A549 (cell line): Measurements from ENCODE around the gene PDE7B. TPM values are rescaled to one million over a fixed set of nuclear protein-coding genes. Genes with fewer than 3 reads are reported as not detected.

Experiments
- ATAC-seq, 2 experiments: fragments of 200-7000 bp in 1 of 2; fragments of >200 bp in 1 of 2; cut with Nextera tagmentation in 1 of 2; cut with Tn5 transposase in 1 of 2; 3 replicates each; pipeline versions ENCODE4 v1.8.0 to v1.9.1; 2018 to 2020; ENCODE audit warnings: mild to moderate bottlenecking in 1 of 2, moderate library complexity in 1 of 2
- CTCF ChIA-PET: fragments of 300-600 bp; sonication (Branson Sonifier 250); formaldehyde crosslinking; extraction: SDS; loops from one replicate; lab custom pipeline; 2021; ENCODE audit warnings: antibody characterized with exemption, inconsistent platforms; lab: Yijun Ruan, JAX
- POLR2A ChIA-PET: fragments of 350-600 bp; formaldehyde crosslinking; extraction: SDS; loops from one replicate; lab custom pipeline; 2021; ENCODE audit warnings: antibody characterized with exemption, inconsistent platforms; lab: Yijun Ruan, JAX
- DNase-seq, 2 experiments: peaks; one replicate each; pipeline versions ENCODE4 v3.0.0 to v3.0.0-alpha.2; 2011 to 2016; ENCODE audit warnings: low read depth in 1 of 2, low spot score in 1 of 2
- FAIRE-seq: peaks from 2 replicates; lab custom pipeline; 2011; peaks lifted over from hg19 to GRCh38; lab: Jason Lieb, UNC
- H3K27ac ChIP-seq, 2 experiments: fragments of >200 bp; sonication (Bioruptor Twin); formaldehyde crosslinking; 3 replicates each; pipeline ENCODE4 v1.5.1; 2016 to 2017
- H3K4me1 ChIP-seq: fragments of >200 bp; sonication (Bioruptor Twin); formaldehyde crosslinking; 3 replicates; pipeline ENCODE4 v1.6.1; 2016
- H3K4me2 ChIP-seq: fragments of >200 bp; sonication (Bioruptor Twin); formaldehyde crosslinking; 3 replicates; pipeline ENCODE4 v1.6.1; 2016
- H3K4me3 ChIP-seq: fragments of >200 bp; sonication (Bioruptor Twin); formaldehyde crosslinking; 3 replicates; pipeline ENCODE4 v1.5.1; 2016
- H3K9me3 ChIP-seq: fragments of >200 bp; sonication (Bioruptor Twin); formaldehyde crosslinking; 3 replicates; pipeline ENCODE4 v1.6.1; 2016
- ATOH8 ChIP-seq: fragments of 250-450 bp; sonication (Bioruptor Pico); IDR thresholded peaks from 2 replicates; pipeline ENCODE4 v1.5.0; 2020; ENCODE audit warnings: low read depth, mild to moderate bottlenecking, moderate library complexity
- BCL3 ChIP-seq: fragments of >200 bp; sonication (Bioruptor Twin); formaldehyde crosslinking; IDR thresholded peaks from 3 replicates; pipeline ENCODE4 v1.6.1; 2016
- CBX8 ChIP-seq: fragments of 200-600 bp; sonication (generic); IDR thresholded peaks from 2 replicates; pipeline ENCODE4 v1.6.1; 2016
- CHD2 ChIP-seq: fragments of 150-350 bp; IDR thresholded peaks from 2 replicates; pipeline ENCODE4 v1.6.1; 2014; ENCODE audit warnings: low read length; ENCODE audit not compliant: partially characterized antibody
- CTCF ChIP-seq: fragments of >200 bp; sonication (Bioruptor Twin); formaldehyde crosslinking; IDR thresholded peaks from 3 replicates; pipeline ENCODE4 v1.5.1; 2016
- EHF ChIP-seq: fragments of 250-450 bp; sonication (Bioruptor Pico); IDR thresholded peaks from 2 replicates; pipeline ENCODE4 v1.5.0; 2020; ENCODE audit warnings: mild to moderate bottlenecking
- EP300 ChIP-seq, 2 experiments: fragments of >200 bp; sonication (Bioruptor Twin); formaldehyde crosslinking; IDR thresholded peaks; 2 replicates in 1 of 2; 3 replicates in 1 of 2; pipeline ENCODE4 v1.6.1; 2016 to 2017
- ESRRA ChIP-seq: fragments of 150-350 bp; IDR thresholded peaks from 2 replicates; pipeline ENCODE4 v1.6.1; 2014; ENCODE audit warnings: mild to moderate bottlenecking, low read length, borderline replicate concordance
- FOSL2 ChIP-seq, 2 experiments: fragments of 450-650 bp in 1 of 2; fragments of >200 bp in 1 of 2; sonication (Bioruptor Twin) in 1 of 2; formaldehyde crosslinking; IDR thresholded peaks; 2 replicates each; pipeline versions ENCODE4 v1.5.0 to v1.6.1; 2016 to 2020; ENCODE audit warnings: mild to moderate bottlenecking in 1 of 2, moderate library complexity in 1 of 2
- FOXS1 ChIP-seq: fragments of 250-450 bp; sonication (Bioruptor Pico); IDR thresholded peaks from 2 replicates; pipeline ENCODE4 v1.5.0; 2020; ENCODE audit warnings: mild to moderate bottlenecking, moderate library complexity
- HDAC2 ChIP-seq: fragments of 200-600 bp; sonication (generic); IDR thresholded peaks from 2 replicates; pipeline ENCODE4 v1.6.1; 2016
- HEYL ChIP-seq: fragments of 250-450 bp; sonication (Bioruptor Pico); IDR thresholded peaks from 2 replicates; pipeline ENCODE4 v1.8.0; 2021; ENCODE audit warnings: mild to moderate bottlenecking, moderate library complexity
- HMGXB4 ChIP-seq: fragments of 250-450 bp; sonication (Bioruptor Pico); IDR thresholded peaks from 2 replicates; pipeline ENCODE4 v1.5.0; 2021; ENCODE audit warnings: mild to moderate bottlenecking, moderate library complexity, borderline replicate concordance
- HOXB5 ChIP-seq: fragments of 250-450 bp; sonication (Bioruptor Pico); IDR thresholded peaks from 2 replicates; pipeline ENCODE4 v1.5.0; 2020; ENCODE audit warnings: mild to moderate bottlenecking, moderate library complexity
- MAZ ChIP-seq: fragments of 150-350 bp; IDR thresholded peaks from 2 replicates; pipeline ENCODE4 v1.6.1; 2014; ENCODE audit warnings: antibody characterized with exemption, low read depth, low read length, borderline replicate concordance
- PBX3 ChIP-seq: IDR thresholded peaks from 2 replicates; pipeline ENCODE4 v1.6.1; 2012
- PHF8 ChIP-seq: fragments of 200-600 bp; sonication (generic); IDR thresholded peaks from 2 replicates; pipeline ENCODE4 v1.6.1; 2016; ENCODE audit warnings: low read depth, mild to moderate bottlenecking, antibody characterized with exemption, moderate library complexity, borderline replicate concordance
- POLR2A ChIP-seq: IDR thresholded peaks from 2 replicates; pipeline ENCODE4 v1.6.1; 2012; ENCODE audit warnings: mild to moderate bottlenecking, low read length
- RAD21 ChIP-seq, 2 experiments: fragments of >200 bp in 1 of 2; sonication (Bioruptor Twin) in 1 of 2; formaldehyde crosslinking in 1 of 2; IDR thresholded peaks in 1 of 2; conservative IDR thresholded peaks in 1 of 2; 2 replicates in 1 of 2; 3 replicates in 1 of 2; pipeline ENCODE4 v1.6.1; 2012 to 2018; ENCODE audit warnings: inconsistent platforms in 1 of 2
- RCOR1 ChIP-seq: fragments of 150-350 bp; IDR thresholded peaks from 2 replicates; pipeline ENCODE4 v1.6.1; 2014; ENCODE audit warnings: antibody characterized with exemption, low read length, low read depth
- SMC3 ChIP-seq: fragments of >200 bp; sonication (Bioruptor Twin); formaldehyde crosslinking; IDR thresholded peaks from 3 replicates; pipeline ENCODE4 v1.6.1; 2018; ENCODE audit warnings: inconsistent platforms
- SREBF2 ChIP-seq: fragments of 450-650 bp; IDR thresholded peaks from 2 replicates; pipeline ENCODE4 v1.6.1; 2014; ENCODE audit warnings: mild to moderate bottlenecking, moderate library complexity
- ZNF302 ChIP-seq: fragments of 250-450 bp; sonication (Bioruptor Pico); IDR thresholded peaks from 2 replicates; pipeline ENCODE4 v1.9.0; 2021; ENCODE audit warnings: inconsistent platforms, mild to moderate bottlenecking, moderate library complexity
- WGBS: methylation state at CpG from one replicate; pipeline ENCODE4 v1.1.6; 2017; ENCODE audit errors: missing lambda C conversion rate; 5-methylcytosine and 5-hydroxymethylcytosine counted together
- polyA plus RNA-seq, 4 experiments: library from polyadenylated mRNA; depleted of rRNA in 3 of 4; stranded (reverse); fragments of >200 nt; fragmentation: RNase III in 1 of 4; extraction: RNeasy Plus Mini Kit Qiagen cat#74134 plus additional on column Dnase treatment in 1 of 4; gene quantifications; 2 replicates in 3 of 4; 3 replicates in 1 of 4; pipeline ENCODE4 v1.2.3, GENCODE V29; 2011 to 2017

Gene PDE7B
- polyA plus RNA-seq, 2 of the 4 experiments (the other 2 are of a cell fraction), result 6.6 to 13.8 TPM

- DNase-seq, result no peak
- H3K27ac ChIP-seq, result no peak overlapping the region
- POLR2A ChIA-PET, result no interaction called here
- no peak for FAIRE-seq
- CTCF ChIA-PET, result no interaction called here
- WGBS, result 72% methylated on average over 2 of the region's 2 CpGs
- TF ChIP-seq POLR2A (no peak), EP300 (IDR thresholded peaks at IDR 0.05) (no peak), RAD21 (conservative IDR thresholded peaks at IDR 0.05 in 1 of 2, IDR thresholded peaks at IDR 0.05 in 1 of 2) (no peak), CHD2 (no peak), SREBF2 (no peak), BCL3 (no peak), HOXB5 (CRISPR knock-in tag) (no peak), CTCF (no peak), FOSL2 (IDR thresholded peaks at IDR 0.05) (no peak), FOSL2 (CRISPR knock-in tag; IDR thresholded peaks at IDR 0.05) (no peak), RCOR1 (no peak), ATOH8 (CRISPR knock-in tag) (no peak), SMC3 (no peak), ESRRA (no peak)
- no peak overlapping the region for H3K4me3 ChIP-seq
- ATAC-seq, result no peak
- peaks cover 20% of the 10 kb centered on the region for H3K4me1 ChIP-seq
- H3K9me3 ChIP-seq, result no peaks in the 10 kb centered on the region
- no peak overlapping the region for H3K4me2 ChIP-seq
Measured at GRCh38 chr6:136125585-136125984, 274.1 kb downstream of the PDE7B start.

GRCh38 chr6:136127873-136128272 is 276.4 kb downstream of the PDE7B start:
- no peak overlapping the region for H3K4me3 ChIP-seq
- H3K27ac ChIP-seq, result peak overlapping the region in 1 of 2 experiments; percentile 15; a peak in 1 of 6 replicates
- 0 out of 3 replicates have a peak overlapping the region, but pooled peaks have one; percentile 16 for H3K4me2 ChIP-seq
- no CpG with 5 or more reads among the region's 2 CpGs for WGBS
- peaks cover 23% of the 10 kb centered on the region for H3K4me1 ChIP-seq
- H3K9me3 ChIP-seq, result no peaks in the 10 kb centered on the region
- TF ChIP-seq RCOR1 (no peak), FOXS1 (CRISPR knock-in tag) (no peak), POLR2A (no peak), ZNF302 (CRISPR knock-in tag) (no peak), PHF8 (no peak), PBX3 (no peak), HDAC2 (no peak), HEYL (CRISPR knock-in tag) (no peak), CTCF (no peak), MAZ (no peak), EHF (CRISPR knock-in tag) (no peak), HMGXB4 (CRISPR knock-in tag) (no peak), CBX8 (no peak), ATOH8 (CRISPR knock-in tag) (no peak), CHD2 (no peak)
- DNase-seq (no peak), FAIRE-seq (no peak), ATAC-seq (no peak)
- ChIA-PET CTCF (interaction anchor here (1.2 kb wide), 1 partner anchor 592 kb away, joined by 3 read pairs; no protein-coding TSS in a partner anchor), POLR2A (no interaction called here)
